Cardiac muscle cell (in vitro differentiated cells and primary cell): ENCODE measurements around the gene CSF2. TPM values are rescaled to one million over a fixed set of nuclear protein-coding genes. Genes with fewer than 3 reads are reported as not detected.
A peak's percentile ranks its signal among the peaks of the same experiment; 100 is the strongest.

ENCODE experiments used
- DNase-seq, 2 donors: peaks; one replicate each; pipeline versions ENCODE4 v3.0.0 to v3.0.0-alpha.2; 2010 to 2017; ENCODE audit warnings: low read depth in 1 of 2, low spot score in 1 of 2
- H3K27ac ChIP-seq: fragments of 200-600 bp; sonication (generic); 2 replicates; pipeline ENCODE4 v1.5.1; 2016
- H3K27me3 ChIP-seq: fragments of 200-600 bp; sonication (generic); 2 replicates; pipeline ENCODE4 v1.6.0; 2016; ENCODE audit warnings: control low read depth
- H3K36me3 ChIP-seq: fragments of 200-600 bp; sonication (generic); 2 replicates; pipeline ENCODE4 v1.5.1; 2016; ENCODE audit warnings: control low read depth
- H3K4me1 ChIP-seq: fragments of 200-600 bp; sonication (generic); 2 replicates; pipeline ENCODE4 v1.8.1; 2017; ENCODE audit warnings: low read depth, mild to moderate bottlenecking, mixed run types
- H3K4me3 ChIP-seq: fragments of 200-600 bp; sonication (generic); 2 replicates; pipeline ENCODE4 v1.5.1; 2016; ENCODE audit warnings: mild to moderate bottlenecking
- H3K9me3 ChIP-seq: fragments of 200-600 bp; sonication (generic); 2 replicates; pipeline ENCODE4 v1.5.1; 2017; ENCODE audit warnings: low read depth, mild to moderate bottlenecking, control low read depth
- polyA plus RNA-seq: library from polyadenylated mRNA; unstranded; fragments of >200 nt; fragmentation: Nextera tagmentation; extraction: Ambion mirVana; gene quantifications from 2 replicates; pipeline ENCODE4 v1.2.1, GENCODE V29; 2016
- total RNA-seq: library from RNA; depleted of rRNA; stranded (reverse); fragments of >200 nt; gene quantifications from 2 replicates; pipeline ENCODE4 v1.2.3, GENCODE V29; 2016
- TF ChIP-seq, protein P1 (sequence below): IDR thresholded peaks from 2 replicates; pipeline ENCODE4 v1.5.1; 2012; ENCODE audit warnings: low read depth, mild to moderate bottlenecking, low read length

Gene CSF2
- total and polyA plus RNA-seq, 2 experiments from 2014 or later = not detected

GRCh38 chr5:132094393-132095076 is 20.9 kb downstream of the CSF2 start:
- Histone ChIP-seq H3K27ac (no peak overlapping the region), H3K4me1 (no peaks in the 10 kb centered on the region), H3K9me3 (no peaks in the 10 kb centered on the region), H3K4me3 (no peak overlapping the region), H3K27me3 (peaks cover 9% of the 10 kb centered on the region), H3K36me3 (no peaks in the 10 kb centered on the region)
- TF ChIP-seq, protein P1, sequence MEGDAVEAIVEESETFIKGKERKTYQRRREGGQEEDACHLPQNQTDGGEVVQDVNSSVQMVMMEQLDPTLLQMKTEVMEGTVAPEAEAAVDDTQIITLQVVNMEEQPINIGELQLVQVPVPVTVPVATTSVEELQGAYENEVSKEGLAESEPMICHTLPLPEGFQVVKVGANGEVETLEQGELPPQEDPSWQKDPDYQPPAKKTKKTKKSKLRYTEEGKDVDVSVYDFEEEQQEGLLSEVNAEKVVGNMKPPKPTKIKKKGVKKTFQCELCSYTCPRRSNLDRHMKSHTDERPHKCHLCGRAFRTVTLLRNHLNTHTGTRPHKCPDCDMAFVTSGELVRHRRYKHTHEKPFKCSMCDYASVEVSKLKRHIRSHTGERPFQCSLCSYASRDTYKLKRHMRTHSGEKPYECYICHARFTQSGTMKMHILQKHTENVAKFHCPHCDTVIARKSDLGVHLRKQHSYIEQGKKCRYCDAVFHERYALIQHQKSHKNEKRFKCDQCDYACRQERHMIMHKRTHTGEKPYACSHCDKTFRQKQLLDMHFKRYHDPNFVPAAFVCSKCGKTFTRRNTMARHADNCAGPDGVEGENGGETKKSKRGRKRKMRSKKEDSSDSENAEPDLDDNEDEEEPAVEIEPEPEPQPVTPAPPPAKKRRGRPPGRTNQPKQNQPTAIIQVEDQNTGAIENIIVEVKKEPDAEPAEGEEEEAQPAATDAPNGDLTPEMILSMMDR = no peak
- DNase-seq = peak in 1 of 2 donors; percentile 78

DNA sequence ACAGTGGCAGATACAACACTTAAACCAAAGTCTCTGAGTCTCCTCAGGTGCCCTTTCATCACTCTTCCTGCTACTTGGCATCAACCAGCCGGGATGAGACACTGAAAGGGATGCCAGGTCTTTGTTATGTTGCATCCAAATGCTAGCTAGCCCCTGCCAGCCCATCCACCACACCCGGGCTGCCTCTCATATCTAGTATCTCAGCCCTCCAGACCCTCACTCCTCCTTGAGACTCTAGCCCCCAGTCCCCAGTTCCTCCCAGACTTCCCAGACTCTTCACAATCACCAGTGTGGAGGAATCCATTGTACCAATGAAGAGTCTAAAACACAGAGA is 21.5 kb downstream of the CSF2 start:
- Histone ChIP-seq H3K36me3 (no peaks in the 10 kb centered on the region), H3K9me3 (no peaks in the 10 kb centered on the region), H3K27ac (no peak overlapping the region), H3K4me1 (no peaks in the 10 kb centered on the region), H3K27me3 (peaks cover 9% of the 10 kb centered on the region), H3K4me3 (no peak overlapping the region)
- no peak for DNase-seq
- TF ChIP-seq, protein P1 = no peak

DNA sequence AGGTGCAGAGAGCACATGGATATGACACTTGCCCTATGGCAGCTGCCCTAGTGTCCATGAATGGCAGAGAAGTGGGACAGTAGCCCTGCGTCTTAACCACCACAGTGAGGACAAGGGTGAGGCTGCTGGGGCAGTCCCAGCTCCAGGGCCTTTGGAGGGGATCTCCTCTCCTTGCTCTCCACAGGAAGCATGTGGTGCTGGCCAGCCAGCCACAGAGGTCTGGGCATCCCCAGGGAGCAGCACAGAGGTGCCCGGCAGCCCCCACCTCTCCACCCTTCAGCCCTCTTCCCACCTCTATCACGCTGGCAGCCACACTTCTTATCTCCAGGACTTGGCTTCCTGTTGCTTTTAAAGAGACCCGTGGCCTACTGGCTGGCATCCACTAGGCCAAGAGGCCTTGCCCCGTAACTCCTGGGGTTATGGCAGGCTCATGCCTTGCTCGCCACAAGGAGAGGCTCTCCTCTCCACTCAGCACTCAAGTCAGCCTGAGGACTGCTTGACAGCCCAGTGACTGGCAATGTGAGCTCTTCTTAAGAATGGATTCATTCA is 21.9 kb downstream of the CSF2 start:
- no peak for DNase-seq
- peaks cover 9% of the 10 kb centered on the region for H3K27me3 ChIP-seq

GRCh38 chr5:132096904-132097303 is 23.3 kb downstream of the CSF2 start:
- DNase-seq = no peak
- H3K27ac ChIP-seq = no peak overlapping the region
- no peaks in the 10 kb centered on the region for H3K36me3 ChIP-seq
- TF ChIP-seq, protein P1 = no peak
- no peaks in the 10 kb centered on the region for H3K9me3 ChIP-seq
- H3K27me3 ChIP-seq = peaks cover 9% of the 10 kb centered on the region
- no peaks in the 10 kb centered on the region for H3K4me1 ChIP-seq
- H3K4me3 ChIP-seq = no peak overlapping the region

More for the DNA sequence above, 21.9 kb downstream of the CSF2 start:
- Histone ChIP-seq H3K9me3 (no peaks in the 10 kb centered on the region), H3K4me3 (no peak overlapping the region), H3K36me3 (no peaks in the 10 kb centered on the region), H3K27ac (no peak overlapping the region), H3K4me1 (no peaks in the 10 kb centered on the region)
- TF ChIP-seq, protein P1 = no peak

DNA sequence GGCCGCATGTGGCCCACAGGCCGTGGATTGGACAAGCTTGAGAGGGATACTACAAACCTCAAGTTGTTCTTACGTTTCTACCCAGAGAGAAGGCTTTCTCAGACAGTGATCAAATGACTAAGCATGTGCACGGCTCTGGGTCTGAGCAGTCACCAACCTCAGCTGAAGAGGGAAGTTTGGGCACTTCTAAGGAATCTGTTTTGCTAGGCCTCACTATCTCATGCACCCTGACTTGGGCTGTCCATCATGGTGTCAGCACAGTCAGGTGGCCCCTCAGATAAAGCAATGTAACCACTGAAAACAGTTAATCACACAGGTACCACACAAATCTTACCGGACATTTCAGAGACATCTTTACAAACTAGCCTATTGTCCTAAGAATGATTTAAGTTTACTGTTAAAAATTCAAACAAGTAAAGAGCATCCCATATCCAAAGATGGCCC is 24.6 kb downstream of the CSF2 start:
- Histone ChIP-seq H3K27ac (no peak overlapping the region), H3K9me3 (no peaks in the 10 kb centered on the region), H3K4me1 (peaks cover 4% of the 10 kb centered on the region), H3K4me3 (no peak overlapping the region), H3K36me3 (no peaks in the 10 kb centered on the region), H3K27me3 (peaks cover 3% of the 10 kb centered on the region)
- DNase-seq = peak in 1 of 2 donors; percentile 12
- TF ChIP-seq, protein P1 = no peak
